HEK293T (cell line): Measurements from ENCODE around the gene UFM1.

Experiments used
- CTCF ChIA-PET: fragments of 350-600 bp; formaldehyde crosslinking; extraction: SDS; loops from one replicate; lab custom pipeline; 2021; ENCODE audit warnings: antibody characterized with exemption, inconsistent platforms; lab: Yijun Ruan, JAX
- POLR2A ChIA-PET: fragments of 350-600 bp; formaldehyde crosslinking; extraction: SDS; loops from one replicate; lab custom pipeline; 2020; ENCODE audit warnings: antibody characterized with exemption, inconsistent platforms; lab: Yijun Ruan, JAX
- DNase-seq: peaks from one replicate; pipeline ENCODE4 v3.0.0; 2012; ENCODE audit warnings: mixed read lengths; ENCODE audit errors: extremely low spot score
- ARNT ChIP-seq: fragments of 450-650 bp; IDR thresholded peaks from 2 replicates; pipeline ENCODE4 v1.6.1; 2017; ENCODE audit warnings: mild to moderate bottlenecking
- BHLHE40 ChIP-seq: fragments of 450-650 bp; IDR thresholded peaks from 2 replicates; pipeline ENCODE4 v1.6.1; 2016; ENCODE audit warnings: mild to moderate bottlenecking, moderate library complexity, borderline replicate concordance
- CTBP1 ChIP-seq: fragments of 450-650 bp; IDR thresholded peaks from 2 replicates; pipeline ENCODE4 v1.6.1; 2016; ENCODE audit warnings: borderline replicate concordance
- ELF4 ChIP-seq: fragments of 450-650 bp; IDR thresholded peaks from 2 replicates; pipeline ENCODE4 v1.6.1; 2017; ENCODE audit warnings: antibody characterized with exemption
- FOXA1 ChIP-seq: fragments of 450-650 bp; IDR thresholded peaks from 2 replicates; pipeline ENCODE4 v1.6.1; 2016; ENCODE audit warnings: mild to moderate bottlenecking
- FOXK2 ChIP-seq: fragments of 450-650 bp; IDR thresholded peaks from 2 replicates; pipeline ENCODE4 v1.6.1; 2016; ENCODE audit warnings: mild to moderate bottlenecking
- FOXM1 ChIP-seq: fragments of 450-650 bp; IDR thresholded peaks from 2 replicates; pipeline ENCODE4 v1.6.1; 2017; ENCODE audit warnings: mild to moderate bottlenecking, borderline replicate concordance
- HDGF ChIP-seq: fragments of 450-650 bp; IDR thresholded peaks from 2 replicates; pipeline ENCODE4 v1.6.1; 2017; ENCODE audit warnings: antibody characterized with exemption, borderline replicate concordance
- L3MBTL2 ChIP-seq: fragments of 450-650 bp; conservative IDR thresholded peaks from 2 replicates; pipeline ENCODE4 v1.6.1; 2016; ENCODE audit warnings: mild to moderate bottlenecking
- LEF1 ChIP-seq: fragments of 450-650 bp; IDR thresholded peaks from 2 replicates; pipeline ENCODE4 v1.6.1; 2017; ENCODE audit warnings: mild to moderate bottlenecking, borderline replicate concordance
- NFRKB ChIP-seq: fragments of 450-650 bp; IDR thresholded peaks from 2 replicates; pipeline ENCODE4 v1.6.1; 2016; ENCODE audit warnings: mild to moderate bottlenecking, moderate library complexity
- PKNOX1 ChIP-seq: fragments of 450-650 bp; IDR thresholded peaks from 2 replicates; pipeline ENCODE4 v1.6.1; 2016
- SP1 ChIP-seq: fragments of 450-650 bp; IDR thresholded peaks from 2 replicates; pipeline ENCODE4 v1.6.1; 2017
- SUZ12 ChIP-seq: fragments of 450-650 bp; IDR thresholded peaks from 2 replicates; pipeline ENCODE4 v1.6.1; 2016; ENCODE audit warnings: mild to moderate bottlenecking
- TARDBP ChIP-seq: fragments of 450-650 bp; IDR thresholded peaks from 2 replicates; pipeline ENCODE4 v1.6.1; 2016
- ZNF384 ChIP-seq: fragments of 450-650 bp; IDR thresholded peaks from 2 replicates; pipeline ENCODE4 v1.6.1; 2016

UFM1 gene

GRCh38 chr13:38399535-38399934 lies 49.9 kb downstream of the UFM1 start:
- no peak for DNase-seq
- POLR2A ChIA-PET = no interaction called here
- TF ChIP-seq ARNT (no peak), TARDBP (no peak), FOXK2 (no peak), SP1 (no peak), FOXM1 (no peak), L3MBTL2 (no peak), HDGF (no peak)
- CTCF ChIA-PET = no interaction called here

- no peak for TF ChIP-seq TARDBP
- no peak for TF ChIP-seq ARNT
- TF ChIP-seq NFRKB = no peak
- TF ChIP-seq L3MBTL2 = no peak
- TF ChIP-seq FOXA1 = no peak
- no peak for TF ChIP-seq SP1
- no peak for TF ChIP-seq SUZ12
- no peak for TF ChIP-seq FOXK2
- TF ChIP-seq CTBP1 = no peak
- no peak for TF ChIP-seq HDGF
- no peak for TF ChIP-seq ZNF384
- TF ChIP-seq ELF4 = no peak
- TF ChIP-seq FOXM1 = no peak
- TF ChIP-seq BHLHE40 = no peak
- no peak for TF ChIP-seq PKNOX1
- ChIA-PET CTCF (interaction anchor here (0.6 kb wide), 1 partner anchor 54 kb away, joined by 5 read pairs; no protein-coding TSS in a partner anchor), POLR2A (no interaction called here)
- no peak for DNase-seq
Observed at GRCh38 chr13:38401276-38401675, 51.6 kb downstream of the UFM1 start.

GRCh38 chr13:38405216-38405615 lies 55.6 kb downstream of the UFM1 start:
- TF ChIP-seq SUZ12 = no peak
- no peak for TF ChIP-seq SP1
- TF ChIP-seq CTBP1 = no peak
- TF ChIP-seq ZNF384 = no peak
- no peak for TF ChIP-seq BHLHE40
- no peak for TF ChIP-seq HDGF
- TF ChIP-seq TARDBP = no peak
- TF ChIP-seq FOXM1 = no peak
- TF ChIP-seq LEF1 = no peak
- no peak for TF ChIP-seq L3MBTL2
- no peak for TF ChIP-seq ARNT
- no peak for TF ChIP-seq FOXA1
- TF ChIP-seq ELF4 = no peak
- no peak for TF ChIP-seq NFRKB
- TF ChIP-seq FOXK2 = no peak
- no peak for TF ChIP-seq PKNOX1
- ChIA-PET CTCF (no interaction called here), POLR2A (no interaction called here)

DNA sequence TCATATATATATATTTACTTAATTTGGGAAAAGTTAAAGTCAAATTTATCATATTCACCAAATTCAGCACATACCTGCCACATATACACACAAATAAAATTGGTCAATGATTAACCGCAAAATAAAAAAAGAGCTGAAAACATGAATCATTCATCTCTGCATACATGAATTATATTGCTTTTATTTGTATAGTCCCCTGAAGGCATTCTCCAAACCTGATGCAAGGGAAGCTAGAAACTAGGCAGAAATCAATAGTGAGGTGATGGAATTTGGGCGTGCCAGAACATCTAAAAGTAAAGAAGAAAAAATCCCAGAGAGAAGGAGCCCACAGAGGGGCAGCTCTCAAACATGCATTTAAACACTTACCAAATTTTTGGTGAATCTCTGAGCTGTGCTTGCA lies 60.1 kb downstream of the UFM1 start:
- CTCF ChIA-PET = interaction anchor here (0.6 kb wide), 1 partner anchor 1650 kb away, joined by 3 read pairs; no protein-coding TSS in a partner anchor
- TF ChIP-seq SP1 = no peak
- no peak for DNase-seq
- POLR2A ChIA-PET = no interaction called here

More at GRCh38 chr13:38405216-38405615, 55.6 kb downstream of the UFM1 start:
- no peak for DNase-seq

DNA sequence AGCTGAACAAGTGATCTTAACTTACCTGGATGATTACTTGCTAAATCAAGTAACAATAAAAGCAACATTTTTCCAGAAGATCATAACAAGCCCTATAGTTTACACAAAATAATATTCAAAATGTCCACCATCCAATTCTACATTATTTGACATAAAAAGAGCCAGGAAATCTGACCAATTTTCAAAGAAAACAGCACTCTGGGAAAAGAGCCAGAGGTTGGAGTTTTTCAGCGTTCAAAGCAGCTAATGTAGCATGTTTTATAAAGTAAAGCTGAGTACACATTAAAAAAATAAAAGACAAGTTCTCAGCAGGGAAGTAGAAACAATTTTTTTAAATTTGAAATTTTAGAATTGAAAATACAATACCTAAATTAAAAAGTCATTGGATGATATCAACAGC lies 62.6 kb downstream of the UFM1 start:
- no peak for TF ChIP-seq HDGF
- CTCF ChIA-PET = no interaction called here
- POLR2A ChIA-PET = no interaction called here
- DNase-seq = no peak
